ENCODE data around the gene EVL.
A peak's percentile ranks its signal among the peaks of the same experiment; 100 is the strongest.
"Not testable (repeated sequence)": the region's sequence is repeated elsewhere in the genome, so short reads cannot be mapped to it uniquely, and the experiment has no call there.

Gene EVL, protein sequence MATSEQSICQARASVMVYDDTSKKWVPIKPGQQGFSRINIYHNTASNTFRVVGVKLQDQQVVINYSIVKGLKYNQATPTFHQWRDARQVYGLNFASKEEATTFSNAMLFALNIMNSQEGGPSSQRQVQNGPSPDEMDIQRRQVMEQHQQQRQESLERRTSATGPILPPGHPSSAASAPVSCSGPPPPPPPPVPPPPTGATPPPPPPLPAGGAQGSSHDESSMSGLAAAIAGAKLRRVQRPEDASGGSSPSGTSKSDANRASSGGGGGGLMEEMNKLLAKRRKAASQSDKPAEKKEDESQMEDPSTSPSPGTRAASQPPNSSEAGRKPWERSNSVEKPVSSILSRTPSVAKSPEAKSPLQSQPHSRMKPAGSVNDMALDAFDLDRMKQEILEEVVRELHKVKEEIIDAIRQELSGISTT

GRCh38 chr14:100065111-100065871 lies at the start of gene EVL:
Gene EVL (plus strand): TSS chr14:100065422. CDS start chr14:100065501, 79 bp downstream.
- DNase-seq (ENCODE audit: low read depth), result no peak

- no peak for DNase-seq (ENCODE audit: low read depth)
Measured at GRCh38 chr14:100017553-100017952, 47.7 kb upstream of the EVL start.

DNA sequence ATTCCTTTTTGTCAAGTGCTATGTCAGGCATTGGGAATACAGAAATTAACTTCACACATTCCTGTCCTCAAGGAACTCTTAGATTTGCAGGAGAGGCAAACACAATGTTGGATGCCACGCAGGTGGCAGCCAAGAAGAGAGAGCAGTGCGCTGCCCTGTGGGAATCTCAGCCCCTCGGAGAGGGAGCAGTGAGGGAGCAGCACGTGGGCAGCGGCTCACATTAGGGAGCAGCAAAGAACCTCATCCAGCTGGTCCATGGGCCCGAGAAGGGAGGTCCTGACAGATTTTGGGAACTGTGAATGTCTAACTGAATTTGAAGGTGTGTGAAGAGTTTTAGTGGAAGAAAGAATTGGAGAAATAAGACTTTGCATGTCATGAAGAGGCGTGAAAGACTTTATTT lies 47.2 kb upstream of the EVL start:
- no peak for DNase-seq (ENCODE audit: low read depth)

DNA sequence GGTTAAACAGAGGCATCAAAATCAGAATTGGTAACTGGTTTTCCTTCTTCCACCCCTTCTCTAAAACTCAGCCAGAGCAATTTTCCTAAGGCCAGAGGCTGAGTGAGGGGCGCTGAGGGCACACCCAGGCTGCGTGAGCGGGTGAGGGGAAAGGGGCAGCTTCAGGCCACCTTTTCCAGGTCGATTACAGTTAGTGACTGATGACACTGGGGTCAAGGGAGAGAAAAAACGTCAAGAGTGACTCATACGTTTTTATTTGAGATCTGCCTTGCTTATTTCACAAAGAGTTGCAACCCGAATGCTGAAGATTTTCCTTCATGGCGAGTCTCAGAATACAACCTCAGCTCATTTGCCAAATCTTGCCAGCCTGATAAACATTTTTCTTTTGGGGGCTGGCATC lies 46.7 kb upstream of the EVL start:
- DNase-seq (ENCODE audit: low read depth), result no peak

DNA sequence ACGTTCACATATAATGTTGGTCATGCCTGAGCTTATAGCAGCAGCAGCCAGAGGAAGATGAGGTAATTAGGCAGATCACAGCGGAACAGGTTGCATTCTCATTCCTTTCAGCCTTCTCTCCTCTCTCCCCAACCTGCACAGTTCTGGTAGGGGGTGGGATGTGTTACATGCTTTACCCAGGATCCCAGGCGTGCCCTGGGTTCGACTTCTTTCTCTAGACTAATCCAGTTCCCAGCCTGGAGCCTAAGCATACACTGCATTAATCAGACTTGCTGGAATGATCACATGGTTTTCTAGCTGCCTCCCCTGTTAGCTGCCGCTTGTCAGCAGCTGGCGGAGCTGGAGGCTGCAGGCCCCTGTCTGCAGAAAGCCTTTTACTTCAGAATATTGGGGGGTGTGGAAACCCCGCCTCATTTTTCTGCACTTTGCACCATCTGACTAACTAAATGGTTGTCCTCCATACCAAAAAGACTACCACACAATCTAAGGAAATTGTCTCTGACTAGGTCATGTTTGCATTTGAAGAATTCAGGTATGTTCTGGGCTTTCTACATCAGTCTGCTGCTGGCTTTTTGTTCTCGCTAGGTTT lies 46.0 kb upstream of the EVL start:
- DNase-seq (ENCODE audit: low read depth), result no peak

- no peak for DNase-seq (ENCODE audit: low read depth)
Measured at GRCh38 chr14:100020629-100021028, 44.6 kb upstream of the EVL start.

- DNase-seq (ENCODE audit: low read depth), result no peak
Measured at GRCh38 chr14:100022772-100023451, 42.3 kb upstream of the EVL start.

GRCh38 chr14:100025111-100025510 lies 40.1 kb upstream of the EVL start:
- no peak for DNase-seq (ENCODE audit: low read depth)

DNA sequence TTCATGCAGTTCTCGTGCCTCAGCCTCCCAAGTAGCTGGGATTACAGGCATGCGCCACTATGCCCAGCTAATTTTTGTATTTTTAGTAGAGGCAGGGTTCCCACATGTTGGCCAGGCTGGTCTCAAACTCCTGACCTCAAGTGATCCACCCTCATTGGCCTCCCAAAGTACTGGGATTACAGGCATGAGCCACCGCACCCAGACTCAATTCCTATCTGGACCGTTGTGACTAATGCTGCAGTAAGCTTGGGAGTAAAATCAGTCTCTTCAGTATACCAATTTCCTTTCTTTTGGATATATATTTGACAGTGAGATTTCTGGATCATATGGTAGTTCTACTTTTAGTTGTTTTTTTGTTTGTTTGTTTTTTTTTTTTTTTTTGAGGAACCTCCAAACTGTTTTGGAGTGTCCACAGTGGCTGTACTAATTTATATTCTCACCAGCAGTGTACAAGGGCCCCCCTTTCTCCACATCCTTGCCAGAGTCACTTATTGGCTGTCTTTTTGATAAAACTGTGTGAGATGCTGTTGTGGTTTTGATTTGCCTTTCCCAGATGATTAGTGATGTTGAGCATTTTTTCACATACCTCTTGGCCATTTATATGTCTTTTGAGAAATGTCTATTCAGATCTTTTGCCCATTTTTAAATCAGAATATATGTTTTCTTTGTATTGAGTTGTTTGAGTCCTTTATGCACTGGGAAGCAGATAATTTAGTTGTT lies 37.3 kb upstream of the EVL start:
- no peak for DNase-seq (ENCODE audit: low read depth)

- no peak for DNase-seq (ENCODE audit: low read depth)
Measured at GRCh38 chr14:100028990-100029677, 36.1 kb upstream of the EVL start.

- DNase-seq (ENCODE audit: low read depth), result not testable (repeated sequence)
Measured at GRCh38 chr14:100030006-100030405, 35.2 kb upstream of the EVL start.

DNA sequence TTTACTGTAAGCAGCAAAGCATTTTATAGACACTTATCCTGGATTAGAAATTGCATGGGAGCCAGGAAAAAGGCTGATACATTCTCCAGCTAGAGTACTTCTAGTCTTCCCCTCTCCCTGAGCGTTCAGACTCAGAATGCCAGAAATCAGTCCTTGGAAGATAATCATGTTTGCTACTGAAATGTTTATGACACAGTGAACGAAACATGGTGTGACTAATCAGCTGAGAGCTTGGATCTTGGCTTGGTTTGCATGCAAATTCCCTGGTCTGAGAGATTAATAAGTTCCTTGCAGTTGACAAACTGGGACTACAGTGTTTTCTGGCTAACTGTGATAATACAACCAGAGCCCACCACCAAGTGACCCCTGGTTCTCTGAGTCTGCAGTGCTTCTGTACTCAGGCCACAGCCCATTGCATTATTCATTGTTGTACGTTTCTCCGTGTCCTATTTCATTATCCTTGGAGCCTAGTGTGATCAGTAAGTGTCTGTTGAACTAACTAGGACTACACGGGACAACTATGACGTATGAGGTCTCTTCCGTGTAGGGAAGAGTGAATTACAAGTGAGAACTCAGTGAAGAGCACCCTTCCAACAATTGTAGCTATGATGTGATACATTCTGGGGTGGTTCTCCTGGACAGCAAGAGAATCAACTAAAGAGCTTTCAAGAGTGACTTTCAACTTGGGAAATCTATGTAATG lies 34.6 kb upstream of the EVL start:
- DNase-seq (ENCODE audit: low read depth), result peak; percentile 59

DNA sequence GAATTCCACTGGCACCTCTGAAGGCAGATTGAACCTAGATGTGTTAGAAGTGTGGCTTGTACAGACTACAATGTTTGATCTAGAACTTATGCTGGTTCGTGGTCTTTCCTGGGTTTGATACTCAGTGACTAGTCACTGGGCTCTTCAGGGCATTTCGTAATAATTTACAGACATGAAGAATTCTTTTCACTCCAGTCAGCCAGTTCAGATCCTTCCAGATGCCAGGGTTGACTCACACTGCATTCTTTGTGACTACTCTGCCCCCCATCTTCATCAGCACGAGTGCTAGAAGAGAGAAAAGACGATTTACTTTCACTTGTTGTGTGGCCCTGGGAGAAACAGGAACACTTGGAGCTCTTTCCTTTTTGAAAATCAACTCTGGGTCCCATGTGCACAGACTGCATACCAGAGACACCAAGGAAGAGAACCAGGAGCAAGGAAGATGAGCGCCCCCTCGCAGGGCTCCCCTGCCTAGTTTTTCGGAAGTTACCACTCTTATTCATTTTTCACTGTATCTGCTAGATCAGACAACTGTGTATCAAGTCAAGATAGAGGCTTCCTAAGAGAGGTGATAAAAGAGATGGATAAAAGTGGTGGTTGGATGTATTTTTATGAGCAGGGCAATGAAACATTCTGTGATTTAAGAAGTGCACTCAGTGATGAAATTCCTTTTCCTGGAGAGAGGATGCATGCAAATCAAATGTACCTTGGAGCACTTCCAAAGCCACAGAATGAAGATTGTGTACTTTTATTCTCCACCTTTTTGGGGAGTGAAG lies 33.5 kb upstream of the EVL start:
- peak; percentile 94 for DNase-seq (ENCODE audit: low read depth)

GRCh38 chr14:100032738-100033137 lies 32.5 kb upstream of the EVL start:
- no peak for DNase-seq (ENCODE audit: low read depth)

DNA sequence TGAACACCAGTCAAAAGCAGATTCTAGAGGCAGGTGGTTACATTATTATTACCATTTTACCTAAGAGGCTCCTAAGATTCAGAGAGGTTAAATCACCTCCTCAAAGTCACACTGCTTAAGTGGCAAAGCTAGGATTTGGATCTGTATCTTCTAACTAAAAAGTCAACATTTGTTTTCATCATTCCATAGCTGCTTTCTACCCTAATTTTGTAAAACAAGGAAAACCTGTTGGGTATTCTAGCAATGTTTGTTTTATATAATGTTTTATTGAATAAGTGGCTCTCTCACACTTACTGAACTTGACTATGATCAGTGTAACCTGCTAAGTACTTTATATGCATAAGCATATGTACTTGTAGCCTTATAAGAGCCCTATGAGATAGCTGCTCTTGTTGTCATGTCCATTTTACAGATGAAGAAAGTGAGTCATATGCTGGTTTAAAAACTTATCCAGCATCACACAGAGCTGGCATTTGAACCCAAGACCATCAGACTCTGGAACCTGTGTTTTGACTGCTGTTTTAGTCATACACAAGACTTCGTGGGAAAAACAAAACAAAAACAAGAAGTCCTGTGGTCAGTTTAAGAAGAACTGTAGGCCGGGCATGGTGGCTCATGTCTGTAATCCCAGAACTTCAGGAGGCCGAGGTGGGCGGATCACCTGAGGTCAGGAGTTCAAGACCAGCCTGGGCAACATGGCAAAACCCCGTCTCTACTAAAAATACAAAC lies 31.7 kb upstream of the EVL start:
- no peak for DNase-seq (ENCODE audit: low read depth)

GRCh38 chr14:100034468-100034867 lies 30.8 kb upstream of the EVL start:
- DNase-seq (ENCODE audit: low read depth), result no peak

- DNase-seq (ENCODE audit: low read depth), result no peak
Measured at GRCh38 chr14:100034961-100035500, 30.2 kb upstream of the EVL start.

GRCh38 chr14:100035700-100036099 lies 29.5 kb upstream of the EVL start:
- no peak for DNase-seq (ENCODE audit: low read depth)

GRCh38 chr14:100037353-100037752 lies 27.9 kb upstream of the EVL start:
- peak; percentile 65 for DNase-seq (ENCODE audit: low read depth)

Measured in fibroblast of the conjunctiva (primary cell).